Naive thymus-derived CD8-positive, alpha-beta T cell (primary cell): Measurements from ENCODE around the gene USP24. TPM values are rescaled to one million over a fixed set of nuclear protein-coding genes. Genes with fewer than 3 reads are reported as not detected.

Source experiments
- ATAC-seq, 2 donors: fragments of 150-1000 bp; cut with Tn5 transposase in 1 of 2; sonication (Bioruptor Pico), chemical (Tn5 transposase) in 1 of 2; 1 replicate in 1 of 2; 2 replicates in 1 of 2; pipeline ENCODE4 v1.10.0; 2021; ENCODE audit warnings: mild to moderate bottlenecking in 2 of 2, moderate library complexity in 2 of 2
- POLR2A ChIA-PET: fragments of 350-600 bp; sonication (Branson Sonifier 250); formaldehyde crosslinking; loops from one replicate; lab custom pipeline; 2021; ENCODE audit warnings: antibody characterized with exemption; lab: Charles Lee
- DNase-seq, 10 donors: peaks; one replicate each; pipeline versions ENCODE4 v3.0.0 to v3.0.0-alpha.2; 2020 to 2022
- H3K27ac Mint-ChIP-seq, 10 donors: one replicate each; pipeline ENCODE4 v1.8.0; 2020 to 2022; ENCODE audit warnings: mild to moderate bottlenecking in 10 of 10, mixed read lengths in 10 of 10, moderate library complexity in 4 of 10, inconsistent platforms in 1 of 10
- H3K27me3 Mint-ChIP-seq, 5 donors: one replicate each; pipeline ENCODE4 v1.8.0; 2021 to 2022; ENCODE audit warnings: mixed read lengths in 5 of 5
- H3K36me3 Mint-ChIP-seq, 3 donors: one replicate each; pipeline ENCODE4 v1.8.0; 2020 to 2022; ENCODE audit warnings: mixed read lengths in 3 of 3, mild to moderate bottlenecking in 2 of 3, inconsistent platforms in 1 of 3
- H3K4me1 Mint-ChIP-seq, 4 donors: one replicate each; pipeline ENCODE4 v1.8.0; 2021 to 2022; ENCODE audit warnings: mixed read lengths in 4 of 4
- H3K4me3 Mint-ChIP-seq, 10 donors: one replicate each; pipeline ENCODE4 v1.8.0; 2020 to 2022; ENCODE audit warnings: mild to moderate bottlenecking in 10 of 10, mixed read lengths in 10 of 10, moderate library complexity in 6 of 10, inconsistent platforms in 1 of 10
- H3K9me3 Mint-ChIP-seq, 9 donors: one replicate each; pipeline ENCODE4 v1.8.0; 2020 to 2022; ENCODE audit warnings: mixed read lengths in 9 of 9, mild to moderate bottlenecking in 3 of 9, inconsistent platforms in 1 of 9, moderate library complexity in 1 of 9
- polyA plus RNA-seq, 3 donors: library from polyadenylated mRNA; unstranded; fragments of 300-500 nt; fragmentation: Illumina TruSeq; gene quantifications; one replicate each; pipeline ENCODE4 v1.2.3, GENCODE V29; 2021
- total RNA-seq, 8 experiments: library from RNA in 2 of 8; stranded (reverse) in 2 of 8; gene quantifications; one replicate each; pipeline ENCODE4 v1.2.3 and lab custom pipeline; 2021 to 2026

USP24 gene
- total and polyA plus RNA-seq, 5 experiments from 2014 or later, result 5.5 to 81.1 (median 8.4) TPM

DNA sequence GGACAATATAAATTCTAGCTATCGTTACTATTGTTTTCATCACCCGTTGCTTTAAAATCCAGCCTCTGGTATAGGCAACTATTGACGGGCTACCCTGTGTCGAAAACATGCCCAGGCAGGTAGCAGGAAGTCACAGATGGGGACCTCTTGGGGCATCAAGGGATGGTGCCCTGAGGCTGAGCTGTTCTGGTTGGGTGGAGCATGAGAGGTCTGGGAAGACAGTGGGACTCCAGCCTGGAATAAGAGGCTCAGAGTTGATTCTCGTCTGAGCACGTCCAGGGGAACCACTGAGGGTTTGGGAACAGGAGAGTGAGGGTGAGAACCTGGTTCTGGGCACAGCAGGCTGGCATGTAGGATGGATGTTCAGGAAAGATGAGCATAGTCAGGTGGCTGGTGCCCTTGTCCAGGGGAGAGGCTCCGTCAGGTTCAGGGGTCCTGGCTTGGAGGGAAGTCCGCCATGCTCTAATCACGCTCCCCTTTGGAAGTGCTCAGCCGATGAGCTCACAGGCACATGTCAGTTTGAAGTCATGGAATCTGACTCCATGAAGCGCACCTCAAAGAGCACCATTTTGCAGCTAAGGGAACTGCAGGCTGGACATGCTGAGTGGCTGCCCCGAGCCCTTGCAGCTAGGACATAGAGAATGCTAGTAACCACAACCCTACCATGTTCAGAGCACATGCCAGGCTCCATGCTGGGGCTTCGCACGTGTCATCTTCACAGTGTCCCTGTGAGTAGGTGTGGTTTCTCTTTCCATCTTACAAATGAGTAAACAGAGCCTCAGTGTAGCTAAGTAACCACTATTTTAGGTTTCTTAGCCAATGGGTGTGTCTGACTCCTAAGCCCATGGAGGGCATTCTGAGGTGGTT is 154.8 kb downstream of the USP24 start:
- no peaks in the 10 kb centered on the region for H3K9me3 Mint-ChIP-seq
- H3K27ac Mint-ChIP-seq, result no peak overlapping the region
- peaks cover 0 to 5% (median 0%) of the 10 kb centered on the region in 5 donors for H3K27me3 Mint-ChIP-seq
- ATAC-seq, result no peak
- no peaks in the 10 kb centered on the region for H3K36me3 Mint-ChIP-seq
- POLR2A ChIA-PET, result no interaction called here
- no peak for DNase-seq
- peaks cover 0 to 2% (median under 1%) of the 10 kb centered on the region in 4 donors for H3K4me1 Mint-ChIP-seq
- H3K4me3 Mint-ChIP-seq, result no peak overlapping the region

DNA sequence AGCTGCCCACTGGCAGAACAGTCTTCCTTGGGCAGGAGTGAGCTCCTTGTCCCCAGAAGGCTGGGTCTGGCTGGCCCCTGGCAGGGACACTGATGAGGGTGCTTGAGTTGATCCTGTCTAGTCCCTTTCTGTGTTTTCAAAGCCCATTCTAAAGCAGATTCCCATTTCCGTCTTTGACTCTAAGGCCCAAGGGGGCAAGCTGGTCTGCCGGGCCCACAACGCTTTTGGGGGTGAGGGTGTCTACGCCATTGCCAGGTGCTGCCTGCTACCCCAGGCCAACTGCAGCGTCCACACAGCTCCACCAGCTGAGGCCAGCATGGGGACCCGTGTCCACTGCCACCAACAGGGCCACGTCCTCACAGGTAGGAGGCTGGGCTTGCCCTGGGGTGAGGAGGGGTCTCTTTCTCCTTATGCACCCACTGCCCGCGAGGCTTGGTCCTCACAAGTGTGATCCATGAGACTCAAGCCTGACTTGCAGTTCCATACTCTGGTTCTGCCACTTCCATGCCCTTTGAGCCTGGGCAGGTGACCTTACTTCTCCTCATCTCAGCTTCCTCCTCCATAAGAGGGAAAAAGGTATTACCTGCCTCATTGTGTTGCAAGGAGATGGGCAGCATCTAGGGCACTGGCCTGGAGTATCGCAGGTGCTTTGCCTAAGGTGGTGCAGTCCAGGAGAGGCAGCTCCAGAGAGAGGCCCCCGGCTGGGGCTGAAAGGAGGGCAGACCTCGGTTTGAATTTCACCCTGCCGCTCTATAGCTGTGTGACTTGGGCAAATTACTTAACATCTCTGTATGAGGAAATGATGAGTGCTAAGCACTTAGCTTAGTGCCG is 155.6 kb downstream of the USP24 start:
- Mint-ChIP-seq H3K27ac (no peak overlapping the region), H3K4me1 (peaks cover 0 to 2% (median under 1%) of the 10 kb centered on the region in 4 donors)
- POLR2A ChIA-PET, result no interaction called here

DNA sequence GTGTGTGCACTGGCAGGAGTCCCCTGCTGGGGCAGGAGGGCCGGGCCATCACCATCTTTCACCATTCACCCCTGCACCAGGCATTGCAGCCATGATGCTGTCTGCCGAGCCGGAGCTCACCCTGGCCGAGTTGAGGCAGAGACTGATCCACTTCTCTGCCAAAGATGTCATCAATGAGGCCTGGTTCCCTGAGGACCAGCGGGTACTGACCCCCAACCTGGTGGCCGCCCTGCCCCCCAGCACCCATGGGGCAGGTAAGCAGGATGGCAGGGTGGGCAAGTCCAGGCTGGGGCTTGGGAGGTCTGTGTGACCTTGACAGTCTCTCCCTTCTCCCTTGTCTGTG is 157.2 kb downstream of the USP24 start:
- POLR2A ChIA-PET, result interaction anchor here (0.6 kb wide), 1 partner anchor 56 kb away, joined by 4 read pairs; no protein-coding TSS in a partner anchor
- ATAC-seq (no peak), DNase-seq (no peak)
- Mint-ChIP-seq H3K27ac (peak overlapping the region in 1 of 10 donors; percentile 70), H3K27me3 (peaks cover 0 to 5% (median 0%) of the 10 kb centered on the region in 5 donors), H3K9me3 (no peaks in the 10 kb centered on the region), H3K4me3 (no peak overlapping the region), H3K4me1 (peaks cover 0 to 2% (median under 1%) of the 10 kb centered on the region in 4 donors), H3K36me3 (no peaks in the 10 kb centered on the region)

More for the DNA sequence above, 155.6 kb downstream of the USP24 start:
- no peak for DNase-seq
- no peaks in the 10 kb centered on the region for H3K36me3 Mint-ChIP-seq
- H3K4me3 Mint-ChIP-seq, result no peak overlapping the region
- no peaks in the 10 kb centered on the region for H3K9me3 Mint-ChIP-seq
- peaks cover 0 to 5% (median 0%) of the 10 kb centered on the region in 5 donors for H3K27me3 Mint-ChIP-seq
- ATAC-seq, result no peak

DNA sequence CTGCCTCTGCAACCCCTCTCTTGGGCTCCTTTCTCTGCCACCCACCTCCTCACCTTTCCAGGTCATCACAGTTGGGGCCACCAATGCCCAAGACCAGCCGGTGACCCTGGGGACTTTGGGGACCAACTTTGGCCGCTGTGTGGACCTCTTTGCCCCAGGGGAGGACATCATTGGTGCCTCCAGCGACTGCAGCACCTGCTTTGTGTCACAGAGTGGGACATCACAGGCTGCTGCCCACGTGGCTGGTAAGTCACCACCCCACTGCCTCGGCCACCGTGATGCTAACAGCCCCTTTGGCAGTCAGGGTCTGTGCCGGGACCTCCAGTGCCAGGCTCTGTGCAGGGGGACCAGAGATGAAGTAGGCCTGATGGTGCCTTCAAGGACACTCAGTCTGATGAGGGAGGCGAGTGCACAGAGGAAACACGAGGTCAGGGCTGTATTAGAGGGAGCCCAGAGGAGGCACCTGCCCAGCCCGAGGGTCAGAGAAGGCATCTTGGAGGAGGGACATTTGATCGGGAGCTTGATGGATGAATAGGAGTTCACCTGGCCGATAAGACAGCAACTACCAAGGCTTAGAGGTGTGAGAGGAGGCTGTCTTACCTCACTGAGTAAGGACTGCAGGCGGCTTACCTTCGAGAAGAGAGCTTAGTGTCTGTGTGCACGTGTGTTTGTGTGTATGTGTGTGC is 157.8 kb downstream of the USP24 start:
- POLR2A ChIA-PET, result no interaction called here
- H3K4me1 Mint-ChIP-seq, result peaks cover 0 to 2% (median under 1%) of the 10 kb centered on the region in 4 donors
- peak overlapping the region in 1 of 10 donors; percentile 70 for H3K27ac Mint-ChIP-seq
- H3K27me3 Mint-ChIP-seq, result peaks cover 0 to 5% (median 0%) of the 10 kb centered on the region in 5 donors
- no peaks in the 10 kb centered on the region for H3K36me3 Mint-ChIP-seq
- DNase-seq (no peak), ATAC-seq (no peak)
- H3K9me3 Mint-ChIP-seq, result no peaks in the 10 kb centered on the region
- H3K4me3 Mint-ChIP-seq, result no peak overlapping the region

DNA sequence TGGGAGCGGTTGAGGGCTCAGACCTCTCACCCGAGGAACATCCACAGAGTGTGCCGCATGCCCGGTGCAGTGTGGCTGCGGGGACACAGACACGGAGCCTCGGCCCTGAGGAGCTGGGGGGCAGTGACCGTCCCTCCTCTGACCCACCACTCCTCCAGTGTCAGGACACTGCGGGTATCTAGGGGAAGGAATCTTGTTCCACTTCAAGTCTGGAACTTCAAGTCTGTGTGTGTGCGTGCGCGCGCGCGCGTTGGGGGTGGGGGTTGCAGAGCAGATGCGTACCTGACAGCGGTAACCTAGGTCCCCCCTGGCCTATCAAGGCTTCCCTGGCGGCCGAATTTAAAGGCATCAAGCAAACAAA is 158.6 kb downstream of the USP24 start:
- POLR2A ChIA-PET, result no interaction called here
- H3K4me1 Mint-ChIP-seq, result peaks cover 0 to 2% (median 0%) of the 10 kb centered on the region in 4 donors
- peak overlapping the region in 3 of 10 donors; percentile 48 to 57 (median 52) for H3K4me3 Mint-ChIP-seq
- H3K36me3 Mint-ChIP-seq, result no peaks in the 10 kb centered on the region
- peaks cover 0 to 5% (median 0%) of the 10 kb centered on the region in 5 donors for H3K27me3 Mint-ChIP-seq
- no peak for DNase-seq
- H3K27ac Mint-ChIP-seq, result no peak overlapping the region
- no peaks in the 10 kb centered on the region for H3K9me3 Mint-ChIP-seq
- no peak for ATAC-seq

DNA sequence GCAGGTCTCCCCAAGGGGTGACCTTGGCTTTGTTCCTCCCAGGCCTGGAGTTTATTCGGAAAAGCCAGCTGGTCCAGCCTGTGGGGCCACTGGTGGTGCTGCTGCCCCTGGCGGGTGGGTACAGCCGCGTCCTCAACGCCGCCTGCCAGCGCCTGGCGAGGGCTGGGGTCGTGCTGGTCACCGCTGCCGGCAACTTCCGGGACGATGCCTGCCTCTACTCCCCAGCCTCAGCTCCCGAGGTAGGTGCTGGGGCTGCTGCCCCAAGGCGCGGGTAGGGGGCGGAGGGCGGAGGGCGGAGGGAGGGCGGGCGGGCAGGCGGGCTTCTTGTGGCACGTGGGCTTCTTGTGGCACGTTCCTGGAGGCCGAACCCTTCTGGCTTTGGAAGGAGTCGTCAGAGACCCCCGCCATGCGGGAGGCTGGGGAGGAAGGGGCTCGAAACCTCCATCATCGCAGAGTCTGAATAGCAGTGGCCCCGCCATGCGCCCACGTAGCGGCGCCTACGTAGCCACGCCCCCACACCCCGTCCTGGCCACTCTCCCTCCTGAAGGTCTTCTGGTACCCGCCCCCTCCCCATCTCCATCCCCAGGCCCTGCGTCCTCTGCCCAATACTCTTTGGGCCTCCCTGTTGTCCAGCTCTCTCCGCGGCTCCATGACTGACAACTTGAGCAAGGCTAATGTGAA is 159.1 kb downstream of the USP24 start:
- no peaks in the 10 kb centered on the region for H3K9me3 Mint-ChIP-seq
- H3K4me3 Mint-ChIP-seq, result peak overlapping the region in 3 of 10 donors; percentile 48 to 57 (median 52)
- H3K27ac Mint-ChIP-seq, result peak overlapping the region in 1 of 10 donors; percentile 59
- peaks cover 0 to 2% (median 0%) of the 10 kb centered on the region in 4 donors for H3K4me1 Mint-ChIP-seq
- H3K27me3 Mint-ChIP-seq, result peaks cover 0 to 5% (median 0%) of the 10 kb centered on the region in 5 donors
- H3K36me3 Mint-ChIP-seq, result no peaks in the 10 kb centered on the region
- DNase-seq (no peak), ATAC-seq (no peak)
- POLR2A ChIA-PET, result no interaction called here

DNA sequence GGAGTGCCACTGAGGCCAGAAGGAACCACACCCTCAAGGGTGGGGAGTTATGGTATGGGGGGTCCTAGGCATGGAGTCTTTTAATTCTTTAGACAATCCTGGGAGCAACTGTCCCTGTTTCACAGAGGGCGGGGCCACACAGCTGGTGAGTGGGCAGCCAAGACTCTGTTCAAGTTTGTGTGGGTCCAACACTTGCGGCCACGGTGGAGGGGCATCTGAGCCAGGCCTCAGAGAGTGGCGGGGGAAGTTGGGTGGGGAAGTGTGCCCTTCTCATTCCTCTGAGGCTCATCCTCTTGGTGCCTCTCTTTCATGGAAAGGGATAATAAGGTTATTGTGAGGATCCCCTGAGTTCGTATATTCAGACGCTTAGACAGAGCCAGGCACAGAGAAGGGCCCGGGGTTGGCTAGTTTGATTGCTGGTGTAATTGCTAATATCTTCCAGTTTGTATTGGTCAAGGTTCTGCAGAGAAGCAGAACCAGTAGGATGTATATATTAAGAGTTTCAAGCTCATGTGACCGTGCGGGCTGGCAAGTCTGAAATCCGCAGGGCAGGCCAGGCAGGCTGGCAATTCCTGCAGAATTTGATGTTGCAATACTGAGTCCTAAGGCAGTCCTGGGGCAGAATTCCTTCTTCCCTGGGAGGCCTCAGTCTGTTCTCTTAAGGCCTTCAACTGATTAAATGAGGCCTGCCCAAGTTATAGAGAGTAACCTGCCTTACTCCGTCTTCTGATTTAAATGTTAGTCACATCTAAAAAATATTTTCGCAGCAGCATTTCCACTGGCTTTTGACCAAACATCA is 159.9 kb downstream of the USP24 start:
- POLR2A ChIA-PET, result no interaction called here
- H3K4me1 Mint-ChIP-seq, result peaks cover 0 to 2% (median 0%) of the 10 kb centered on the region in 4 donors
- H3K27me3 Mint-ChIP-seq, result peaks cover 0 to 5% (median 0%) of the 10 kb centered on the region in 5 donors
- H3K36me3 Mint-ChIP-seq, result no peaks in the 10 kb centered on the region
- DNase-seq (no peak), ATAC-seq (no peak)
- peak overlapping the region in 1 of 10 donors; percentile 31 for H3K4me3 Mint-ChIP-seq
- no peaks in the 10 kb centered on the region for H3K9me3 Mint-ChIP-seq
- H3K27ac Mint-ChIP-seq, result no peak overlapping the region

DNA sequence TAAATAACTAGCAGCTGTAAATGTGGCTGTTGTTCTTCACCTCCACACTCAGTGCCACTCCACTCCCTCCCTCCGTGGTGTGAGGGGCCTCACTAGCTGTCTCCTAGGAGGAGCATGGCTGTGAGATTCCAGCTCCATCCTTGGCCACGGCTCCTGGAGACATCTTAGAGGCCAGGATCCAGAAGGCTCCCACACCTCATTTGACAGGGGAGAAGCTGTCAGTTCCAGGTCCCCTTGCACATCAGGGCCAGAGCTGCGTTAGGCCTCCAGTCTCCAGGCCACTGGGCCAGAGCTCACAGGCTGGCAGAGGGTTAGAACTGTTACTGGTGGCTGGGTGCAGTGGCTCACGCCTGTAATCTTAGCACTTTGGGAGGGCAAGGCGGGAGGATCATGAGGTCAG is 160.8 kb downstream of the USP24 start:
- Mint-ChIP-seq H3K27me3 (peaks cover 0 to 5% (median 0%) of the 10 kb centered on the region in 5 donors), H3K9me3 (no peaks in the 10 kb centered on the region), H3K4me1 (no peaks in the 10 kb centered on the region), H3K4me3 (no peak overlapping the region), H3K27ac (no peak overlapping the region), H3K36me3 (no peaks in the 10 kb centered on the region)
- DNase-seq (no peak), ATAC-seq (no peak)
- POLR2A ChIA-PET, result no interaction called here

DNA sequence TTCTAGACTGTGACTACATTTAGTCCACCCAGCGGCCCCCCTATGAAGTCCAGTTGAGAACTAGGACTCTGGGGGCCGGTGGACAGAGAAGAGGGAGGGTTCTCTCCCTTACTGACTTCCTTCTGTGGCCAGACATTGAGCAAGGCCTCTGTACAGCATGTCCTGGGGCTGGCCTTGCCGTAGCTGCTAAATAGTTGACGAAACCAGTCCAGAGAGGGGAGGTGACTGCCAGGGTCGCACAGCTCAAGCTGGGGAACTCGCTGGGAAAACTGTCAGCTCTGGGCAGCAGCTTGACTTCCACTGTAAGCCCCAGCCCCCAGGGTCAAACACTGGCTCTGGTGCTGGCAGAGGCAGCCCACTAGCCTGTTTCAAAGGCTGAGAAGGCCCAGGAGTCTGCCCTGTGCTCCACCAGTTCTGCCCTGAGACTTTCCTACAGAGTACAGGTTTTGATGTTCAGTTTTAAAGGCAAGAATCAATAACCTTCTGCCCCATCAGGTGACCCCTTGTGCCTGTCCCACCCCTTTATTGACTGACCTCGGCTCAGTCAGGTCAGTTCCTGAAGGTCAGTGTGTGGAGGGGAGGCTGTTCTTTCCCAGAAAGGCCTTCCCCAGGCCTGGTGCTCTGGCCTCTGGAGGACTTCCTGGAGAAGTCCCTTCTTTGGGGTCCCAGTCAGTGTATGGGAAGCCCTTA is 161.8 kb downstream of the USP24 start:
- H3K4me1 Mint-ChIP-seq, result no peaks in the 10 kb centered on the region
- H3K36me3 Mint-ChIP-seq, result no peaks in the 10 kb centered on the region
- no peak overlapping the region for H3K27ac Mint-ChIP-seq
- no peak for DNase-seq
- H3K9me3 Mint-ChIP-seq, result no peaks in the 10 kb centered on the region
- H3K4me3 Mint-ChIP-seq, result no peak overlapping the region
- POLR2A ChIA-PET, result no interaction called here
- peaks cover 0 to 5% (median 0%) of the 10 kb centered on the region in 5 donors for H3K27me3 Mint-ChIP-seq
- no peak for ATAC-seq

DNA sequence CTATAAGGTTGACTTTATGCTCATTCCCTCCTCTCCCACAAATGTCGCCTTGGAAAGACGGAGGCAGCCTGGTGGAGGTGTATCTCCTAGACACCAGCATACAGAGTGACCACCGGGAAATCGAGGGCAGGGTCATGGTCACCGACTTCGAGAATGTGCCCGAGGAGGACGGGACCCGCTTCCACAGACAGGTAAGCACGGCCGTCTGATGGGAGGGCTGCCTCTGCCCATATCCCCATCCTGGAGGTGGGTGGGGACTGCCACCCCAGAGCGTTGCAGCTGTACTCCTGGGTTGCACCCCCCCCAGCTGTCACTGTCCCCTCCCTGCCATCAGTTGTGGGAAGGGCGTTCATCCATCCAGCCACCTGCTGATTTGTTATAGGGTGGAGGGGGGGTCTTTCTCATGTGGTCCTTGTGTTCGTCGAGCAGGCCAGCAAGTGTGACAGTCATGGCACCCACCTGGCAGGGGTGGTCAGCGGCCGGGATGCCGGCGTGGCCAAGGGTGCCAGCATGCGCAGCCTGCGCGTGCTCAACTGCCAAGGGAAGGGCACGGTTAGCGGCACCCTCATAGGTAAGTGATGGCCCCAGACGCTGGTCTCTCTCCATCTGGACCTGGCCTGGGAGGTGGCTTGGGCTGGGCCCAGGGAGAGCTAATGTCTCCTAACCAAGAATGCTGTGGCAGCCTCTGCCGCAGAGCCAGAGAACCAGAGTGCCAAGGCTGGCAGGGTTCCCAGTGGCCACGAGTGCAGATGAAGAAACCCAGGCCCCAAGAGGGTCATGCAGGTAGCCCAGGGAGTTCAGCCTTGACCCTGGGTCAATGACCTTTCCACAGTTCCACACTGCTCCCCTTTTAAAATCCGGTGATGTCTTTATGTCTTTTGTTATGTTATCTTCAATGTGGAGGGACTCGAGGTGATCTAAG is 162.7 kb downstream of the USP24 start:
- no peaks in the 10 kb centered on the region for H3K4me1 Mint-ChIP-seq
- H3K27ac Mint-ChIP-seq, result no peak overlapping the region
- no peak overlapping the region for H3K4me3 Mint-ChIP-seq
- POLR2A ChIA-PET, result no interaction called here
- H3K36me3 Mint-ChIP-seq, result no peaks in the 10 kb centered on the region
- no peak for DNase-seq
- no peak for ATAC-seq
- no peaks in the 10 kb centered on the region for H3K9me3 Mint-ChIP-seq
- H3K27me3 Mint-ChIP-seq, result peaks cover 0 to 5% (median 0%) of the 10 kb centered on the region in 5 donors
